HG03039 (cell line): ENCODE measurements around the gene RHOBTB1.
"Not testable (repeated sequence)": the region's sequence is repeated elsewhere in the genome, so short reads cannot be mapped to it uniquely, and the experiment has no call there.

Experiments used
- ATAC-seq: cut with Tn5 transposase; IDR thresholded peaks from one replicate; pipeline ENCODE4 v1.9.1; 2021; ENCODE audit warnings: mild to moderate bottlenecking, moderate library complexity; ENCODE audit not compliant: unreplicated experiment

The RHOBTB1 gene

GRCh38 chr10:60869652-60870415 is 74.2 kb downstream of the RHOBTB1 start:
- ATAC-seq, result no peak

- ATAC-seq, result no peak
These were observed 75.0 kb downstream of the RHOBTB1 start for GRCh38 chr10:60868946-60869345.

- no peak for ATAC-seq
These were observed 78.7 kb downstream of the RHOBTB1 start for GRCh38 chr10:60865198-60865783.

GRCh38 chr10:60863796-60864195 is 80.2 kb downstream of the RHOBTB1 start:
- ATAC-seq, result no peak

GRCh38 chr10:60862517-60862916 is 81.5 kb downstream of the RHOBTB1 start:
- no peak for ATAC-seq

GRCh38 chr10:60856405-60856804 is 87.6 kb downstream of the RHOBTB1 start:
- no peak for ATAC-seq

GRCh38 chr10:60853637-60854036 is 90.3 kb downstream of the RHOBTB1 start:
- no peak for ATAC-seq

- no peak for ATAC-seq
These were observed 90.9 kb downstream of the RHOBTB1 start for GRCh38 chr10:60853107-60853506.

- no peak for ATAC-seq
These were observed 94.2 kb downstream of the RHOBTB1 start for GRCh38 chr10:60849740-60850139.

GRCh38 chr10:60849217-60849616 is 94.8 kb downstream of the RHOBTB1 start:
- ATAC-seq, result no peak

- no peak for ATAC-seq
These were observed 95.3 kb downstream of the RHOBTB1 start for GRCh38 chr10:60848680-60849079.

- no peak for ATAC-seq
These were observed 95.9 kb downstream of the RHOBTB1 start for GRCh38 chr10:60848126-60848525.

- ATAC-seq, result no peak
These were observed 97.8 kb downstream of the RHOBTB1 start for GRCh38 chr10:60846173-60846572.

GRCh38 chr10:60845038-60845437 is 98.9 kb downstream of the RHOBTB1 start:
- ATAC-seq, result no peak

- no peak for ATAC-seq
These were observed 101.3 kb downstream of the RHOBTB1 start for GRCh38 chr10:60842694-60843093.

GRCh38 chr10:60841227-60841626 is 102.8 kb downstream of the RHOBTB1 start:
- not testable (repeated sequence) for ATAC-seq

GRCh38 chr10:60835049-60835448 is 108.9 kb downstream of the RHOBTB1 start:
- ATAC-seq, result no peak

GRCh38 chr10:60834401-60834800 is 109.6 kb downstream of the RHOBTB1 start:
- ATAC-seq, result no peak

- ATAC-seq, result not testable (repeated sequence)
These were observed 111.8 kb downstream of the RHOBTB1 start for GRCh38 chr10:60832136-60832535.

GRCh38 chr10:60828489-60828852 is 115.5 kb downstream of the RHOBTB1 start:
- ATAC-seq, result no peak

- ATAC-seq, result no peak
These were observed 116.0 kb downstream of the RHOBTB1 start for GRCh38 chr10:60827791-60828488.

GRCh38 chr10:60825520-60825919 is 118.5 kb downstream of the RHOBTB1 start:
- ATAC-seq, result no peak
